IMR-90 (cell line): ENCODE data around the gene AFG1L. TPM values are rescaled to one million over a fixed set of nuclear protein-coding genes. Genes with fewer than 3 reads are reported as not detected.
"Not testable (repeated sequence)": the region's sequence is repeated elsewhere in the genome, so short reads cannot be mapped to it uniquely, and the experiment has no call there.

ENCODE experiments used
- ATAC-seq: fragments of 200-7000 bp; cut with Tn5 transposase; 2 replicates; pipeline ENCODE4 v1.9.1; 2020; ENCODE audit warnings: low read depth, mild to moderate bottlenecking, moderate library complexity
- BruUV-seq: library from RNA; stranded (reverse); fragments of 400-500 nt; replicated peaks from 2 replicates; lab custom pipeline; 2021; lab: Mats Ljungman, UMichigan
- CTCF ChIA-PET: fragments of 300-600 bp; formaldehyde crosslinking; extraction: SDS; loops from one replicate; lab custom pipeline; 2021; ENCODE audit warnings: antibody characterized with exemption; lab: Yijun Ruan, JAX
- POLR2A ChIA-PET: fragments of 300-600 bp; sonication (Branson Sonifier 250); formaldehyde crosslinking; loops from one replicate; lab custom pipeline; 2022; ENCODE audit warnings: antibody characterized with exemption; ENCODE audit not compliant: unreplicated experiment; lab: Charles Lee
- DNase-seq: peaks from one replicate; pipeline ENCODE4 v3.0.0; 2013
- H2AFZ ChIP-seq: replicated peaks from 2 replicates; pipeline ENCODE3; 2013; ENCODE audit warnings: low read length, mild to moderate bottlenecking; ENCODE audit not compliant: poor library complexity
- H2AK5ac ChIP-seq: 2 replicates; pipeline ENCODE4 v1.6.1; 2013; ENCODE audit warnings: low read depth, low read length, inconsistent platforms
- H2AK9ac ChIP-seq: replicated peaks from 2 replicates; pipeline ENCODE3; 2013; ENCODE audit warnings: mild to moderate bottlenecking, low read depth, low read length, moderate library complexity; ENCODE audit not compliant: poor library complexity
- H2BK120ac ChIP-seq: 2 replicates; pipeline ENCODE4 v1.6.1; 2013; ENCODE audit warnings: low read depth, low read length, inconsistent platforms
- H2BK15ac ChIP-seq: 3 replicates; pipeline ENCODE4 v1.6.1; 2013; ENCODE audit warnings: low read depth, low read length, inconsistent platforms
- H2BK20ac ChIP-seq: 2 replicates; pipeline ENCODE4 v1.6.1; 2013; ENCODE audit warnings: low read depth, mild to moderate bottlenecking, inconsistent platforms, low read length, moderate library complexity
- H2BK5ac ChIP-seq: 2 replicates; pipeline ENCODE4 v1.6.1; 2013; ENCODE audit warnings: mild to moderate bottlenecking, low read depth, low read length, inconsistent platforms; ENCODE audit not compliant: poor library complexity, severe bottlenecking
- H3K14ac ChIP-seq: replicated peaks from 2 replicates; pipeline ENCODE4 v1.6.1; 2013; ENCODE audit warnings: low read depth, low read length, inconsistent platforms
- H3K18ac ChIP-seq: 2 replicates; pipeline ENCODE4 v1.6.1; 2013; ENCODE audit warnings: low read depth, low read length, control low read depth
- H3K23ac ChIP-seq: 2 replicates; pipeline ENCODE4 v1.6.1; 2013; ENCODE audit warnings: low read depth, low read length, inconsistent platforms
- H3K27ac ChIP-seq: 2 replicates; pipeline ENCODE4 v1.5.1; 2013; ENCODE audit warnings: mild to moderate bottlenecking, control low read depth, low read length; ENCODE audit not compliant: insufficient read depth
- H3K27me3 ChIP-seq: 2 replicates; pipeline ENCODE4 v1.6.1; 2013; ENCODE audit warnings: low read length; ENCODE audit not compliant: control insufficient read depth, insufficient read depth
- H3K36me3 ChIP-seq: 2 replicates; pipeline ENCODE4 v1.6.1; 2013; ENCODE audit warnings: low read length, mixed read lengths; ENCODE audit not compliant: control insufficient read depth, insufficient read depth
- H3K4ac ChIP-seq: 2 replicates; pipeline ENCODE4 v1.6.1; 2013; ENCODE audit warnings: low read depth, low read length, inconsistent platforms
- H3K4me1 ChIP-seq: 2 replicates; pipeline ENCODE4 v1.6.1; 2013; ENCODE audit warnings: low read length, mixed read lengths; ENCODE audit not compliant: control insufficient read depth, insufficient read depth
- H3K4me2 ChIP-seq: 2 replicates; pipeline ENCODE4 v1.6.1; 2013; ENCODE audit warnings: low read depth, mild to moderate bottlenecking, control low read depth, low read length, moderate library complexity
- H3K4me3 ChIP-seq: 2 replicates; pipeline ENCODE4 v1.5.1; 2013; ENCODE audit warnings: low read depth, mild to moderate bottlenecking, control low read depth, low read length, moderate library complexity; ENCODE audit not compliant: insufficient read depth
- H3K56ac ChIP-seq: 2 replicates; pipeline ENCODE4 v1.6.1; 2013; ENCODE audit warnings: low read length, inconsistent platforms; ENCODE audit not compliant: insufficient read depth; ENCODE audit errors: extremely low read depth
- H3K79me1 ChIP-seq, 2 experiments: 2 replicates each; pipeline ENCODE4 v1.6.1; 2013; ENCODE audit warnings: low read length in 2 of 2, inconsistent platforms in 1 of 2, low read depth in 1 of 2
- H3K9ac ChIP-seq: 2 replicates; pipeline ENCODE4 v1.6.1; 2013; ENCODE audit warnings: low read depth, low read length, control low read depth
- H3K9me1 ChIP-seq: 2 replicates; pipeline ENCODE4 v1.6.1; 2013; ENCODE audit warnings: low read length, inconsistent platforms; ENCODE audit not compliant: insufficient read depth
- H3K9me3 ChIP-seq: 2 replicates; pipeline ENCODE4 v1.6.1; 2013; ENCODE audit warnings: low read length; ENCODE audit not compliant: control insufficient read depth, insufficient read depth
- H4K20me1 ChIP-seq: 2 replicates; pipeline ENCODE4 v1.6.1; 2013; ENCODE audit warnings: low read length, inconsistent platforms; ENCODE audit not compliant: insufficient read depth
- H4K5ac ChIP-seq: 2 replicates; pipeline ENCODE4 v1.6.1; 2013; ENCODE audit warnings: mild to moderate bottlenecking, low read depth, low read length, control low read depth
- H4K8ac ChIP-seq, 2 experiments: 2 replicates each; pipeline ENCODE4 v1.6.1; 2013; ENCODE audit warnings: low read depth in 2 of 2, low read length in 2 of 2, control low read depth in 1 of 2, inconsistent platforms in 1 of 2
- H4K91ac ChIP-seq: 2 replicates; pipeline ENCODE4 v1.6.1; 2013; ENCODE audit warnings: low read depth, low read length, inconsistent platforms; ENCODE audit not compliant: insufficient read depth
- WGBS, 2 experiments: methylation state at CpG; one replicate each; pipeline versions ENCODE4 v1.1.5 to v1.1.7; 2013; ENCODE audit warnings: missing lambda C conversion rate in 2 of 2; ENCODE audit not compliant: insufficient read length in 1 of 2; ENCODE audit errors: extremely low coverage in 2 of 2; 5-methylcytosine and 5-hydroxymethylcytosine counted together
- dilution Hi-C: fragments of 300-500 bp; cut with HindIII; formaldehyde crosslinking; loops from one replicate; pipeline ENCODE4 v1.14.3; 2018; ENCODE audit warnings: low sequenced_read_pairs; ENCODE audit not compliant: unreplicated experiment
- in situ Hi-C: fragments of 300-500 bp; cut with MboI; formaldehyde crosslinking; loops from 3 replicates; pipeline ENCODE4 v1.14.3; 2019; ENCODE audit warnings: low sequenced_read_pairs, inconsistent platforms, mixed read lengths
- intact Hi-C: fragments of 100-400 bp; cut with micrococcal nuclease; formaldehyde crosslinking; loops from 2 replicates; pipeline ENCODE4 v1.10.0; 2022
- polyA plus RNA-seq, 3 experiments: library from polyadenylated mRNA; depleted of rRNA; stranded (reverse); fragments of >200 nt; gene quantifications; 2 replicates each; pipeline ENCODE4 v1.2.3, GENCODE V29; 2012; ENCODE audit warnings: low replicate concordance in 1 of 3
- total RNA-seq: library from RNA; depleted of rRNA; stranded (reverse); fragments of >200 nt; gene quantifications from 2 replicates; pipeline ENCODE4 v1.2.3, GENCODE V29; 2012

The AFG1L gene
- total and polyA plus RNA-seq, 2 of the 4 experiments (the other 2 are of a cell fraction) = 1.0 to 2.0 TPM

DNA sequence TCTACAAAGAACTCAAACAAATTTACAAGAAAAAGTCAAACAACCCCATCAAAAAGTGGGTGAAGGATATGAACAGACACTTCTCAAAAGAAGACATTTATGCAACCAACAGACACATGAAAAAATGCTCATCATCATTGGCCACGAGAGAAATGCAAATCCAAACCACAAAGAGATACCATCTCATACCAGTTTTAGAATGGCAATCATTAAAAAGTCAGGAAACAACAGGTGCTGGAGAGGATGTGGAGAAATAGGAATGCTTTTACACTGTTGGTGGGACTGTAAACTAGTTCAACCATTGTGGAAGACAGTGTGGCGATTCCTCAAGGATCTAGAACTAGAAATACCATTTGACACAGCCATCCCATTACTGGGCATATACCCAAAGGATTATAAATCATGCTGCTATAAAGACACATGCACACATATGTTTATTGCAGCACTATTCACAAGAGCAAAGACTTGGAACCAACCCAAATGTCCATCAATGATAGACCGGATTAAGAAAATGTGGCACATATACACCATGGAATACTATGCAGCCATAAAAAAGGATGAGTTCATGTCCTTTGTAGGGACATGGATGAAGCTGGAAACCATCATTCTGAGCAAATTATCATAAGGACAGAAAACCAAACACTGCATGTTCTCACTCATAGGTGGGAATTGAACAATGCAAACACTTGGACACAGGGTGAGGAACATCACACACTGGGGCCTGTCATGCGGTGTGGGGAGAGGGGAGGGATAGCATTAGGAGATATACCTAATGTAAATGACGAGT lies 121.4 kb downstream of the AFG1L start:
- H3K36me3 ChIP-seq, H3K9me3 ChIP-seq, H3K4me3 ChIP-seq, in situ Hi-C loops, DNase-seq, H4K20me1 ChIP-seq, dilution Hi-C loops, H3K27ac ChIP-seq, H3K18ac ChIP-seq, CTCF ChIA-PET, H2BK20ac ChIP-seq, H2AFZ ChIP-seq, H4K5ac ChIP-seq, H4K91ac ChIP-seq, H2BK5ac ChIP-seq, H2AK9ac ChIP-seq, H3K9ac ChIP-seq, H2BK15ac ChIP-seq, H3K14ac ChIP-seq, H3K56ac ChIP-seq, H3K4me1 ChIP-seq, BruUV-seq, ATAC-seq, H3K4ac ChIP-seq, intact Hi-C loops, H2BK120ac ChIP-seq, H4K8ac ChIP-seq, H3K9me1 ChIP-seq, H3K4me2 ChIP-seq, H3K23ac ChIP-seq, H3K79me1 ChIP-seq, H3K27me3 ChIP-seq, H2AK5ac ChIP-seq, POLR2A ChIA-PET: not testable (repeated sequence)
- WGBS, 2 experiments = 100% methylated on average over 1 of the region's 5 CpGs; no CpG with 5 or more reads in 1 of the 2 experiments
